ENCODE data around the gene CRHR1. TPM values are rescaled to one million over a fixed set of nuclear protein-coding genes. Genes with fewer than 3 reads are reported as not detected.

The CRHR1 gene
- polyA plus RNA-seq, 1 of the 3 experiments (the other 2 are of a cell fraction) = 0.13 TPM

- no peak overlapping the region for H3K4me3 ChIP-seq (ENCODE audit: low read depth in 2 of 2, low read length in 1 of 2)
- POLR2A ChIA-PET = no interaction called here
- no peaks in the 10 kb centered on the region for H3K9me2 ChIP-seq
- no peak overlapping the region for H3K9ac ChIP-seq
- H3K4me2 ChIP-seq = no peak overlapping the region
- no peaks in the 10 kb centered on the region for H3K9me3 ChIP-seq
- no peak for DNase-seq
- TF ChIP-seq EP300 (IDR thresholded peaks at IDR 0.05; ENCODE audit: borderline replicate concordance in 1 of 2, low read depth in 1 of 2, low read length in 1 of 2) (no peak), YY1 (IDR thresholded peaks at IDR 0.05; ENCODE audit: low read depth) (no peak), PBX3 (IDR thresholded peaks at IDR 0.05) (no peak), MXI1 (IDR thresholded peaks at IDR 0.05; ENCODE audit: low read depth, low read length) (no peak), RFX5 (IDR thresholded peaks at IDR 0.05; ENCODE audit: low read length) (no peak)
- H3K36me3 ChIP-seq (replicated peaks in 1 of 2; ENCODE audit: control insufficient read depth in 1 of 2, insufficient read depth in 2 of 2, low read length in 1 of 2) = peaks cover 0 to 2% of the 10 kb centered on the region in 2 experiments
- peaks cover 0 to under 1% of the 10 kb centered on the region in 2 experiments; a peak in 1 of 4 replicates for H3K4me1 ChIP-seq (ENCODE audit: control insufficient read depth in 1 of 2, insufficient read depth in 2 of 2, low read depth in 1 of 2, low read length in 1 of 2)
- H3F3A ChIP-seq (replicated peaks; ENCODE audit: insufficient read depth) = no peaks in the 10 kb centered on the region
- no peak overlapping the region for H3K27ac ChIP-seq (ENCODE audit: low read depth in 2 of 2, low read length in 1 of 2)
- H4K20me1 ChIP-seq (ENCODE audit: insufficient read depth) = no peaks in the 10 kb centered on the region; the same call in 1 of the 2 replicates
- H2AFZ ChIP-seq (ENCODE audit: low read depth) = no peak overlapping the region
- WGBS (ENCODE audit: low lambda C conversion rate) = 85% methylated on average over 4 of the region's 4 CpGs
- CTCF ChIA-PET = interaction anchor here (0.9 to 1.9 kb wide), 3 partner anchors 9 to 24 kb away, joined by 3 to 4 read pairs (median 3); no protein-coding TSS in a partner anchor
- H3K79me2 ChIP-seq (ENCODE audit: insufficient read depth) = no peaks in the 10 kb centered on the region
- peaks cover 18% of the 10 kb centered on the region; the same call in 1 of the 2 replicates for H3K27me3 ChIP-seq (ENCODE audit: insufficient read depth)
Observed at GRCh38 chr17:45749831-45750335, 34.2 kb upstream of the CRHR1 start.

GRCh38 chr17:45750779-45751440, 33.2 kb upstream of the CRHR1 start:
- Histone ChIP-seq H3K9me2 (no peaks in the 10 kb centered on the region), H3K9ac (no peak overlapping the region), H3K27ac (ENCODE audit: low read depth in 2 of 2, low read length in 1 of 2) (no peak overlapping the region), H4K20me1 (ENCODE audit: insufficient read depth) (no peaks in the 10 kb centered on the region; the same call in 1 of the 2 replicates), H3K4me2 (no peak overlapping the region), H2AFZ (ENCODE audit: low read depth) (no peak overlapping the region), H3K79me2 (ENCODE audit: insufficient read depth) (no peaks in the 10 kb centered on the region), H3K27me3 (ENCODE audit: insufficient read depth) (peaks cover 10% of the 10 kb centered on the region), H3K4me3 (ENCODE audit: low read depth in 2 of 2, low read length in 1 of 2) (no peak overlapping the region), H3F3A (replicated peaks; ENCODE audit: insufficient read depth) (no peaks in the 10 kb centered on the region), H3K9me3 (no peaks in the 10 kb centered on the region), H3K36me3 (replicated peaks in 1 of 2; ENCODE audit: control insufficient read depth in 1 of 2, insufficient read depth in 2 of 2, low read length in 1 of 2) (no peaks in the 10 kb centered on the region), H3K4me1 (ENCODE audit: control insufficient read depth in 1 of 2, insufficient read depth in 2 of 2, low read depth in 1 of 2, low read length in 1 of 2) (peaks cover 0 to 10% of the 10 kb centered on the region in 2 experiments; a peak in 1 of 4 replicates)
- TF ChIP-seq USF2 (IDR thresholded peaks at IDR 0.05; ENCODE audit: borderline replicate concordance, low read depth, low read length) (no peak), IRF3 (IDR thresholded peaks at IDR 0.05; ENCODE audit: low read depth, low read length) (no peak), FOXJ3 (CRISPR knock-in tag; IDR thresholded peaks at IDR 0.05) (no peak), YY1 (IDR thresholded peaks at IDR 0.05; ENCODE audit: low read depth) (no peak), SMC3 (IDR thresholded peaks at IDR 0.05; ENCODE audit: low read depth, low read length) (no peak), CHD2 (IDR thresholded peaks at IDR 0.05; ENCODE audit: low read length, partially characterized antibody) (no peak), RFX5 (IDR thresholded peaks at IDR 0.05; ENCODE audit: low read length) (no peak), RAD21 (IDR thresholded peaks at IDR 0.05; ENCODE audit: low read length) (no peak), ELF1 (IDR thresholded peaks at IDR 0.05) (no peak), ZBTB33 (IDR thresholded peaks at IDR 0.05; ENCODE audit: borderline replicate concordance, low read depth) (no peak), FOXM1 (IDR thresholded peaks at IDR 0.05; ENCODE audit: low read depth) (no peak), EP300 (IDR thresholded peaks at IDR 0.05; ENCODE audit: borderline replicate concordance in 1 of 2, low read depth in 1 of 2, low read length in 1 of 2) (no peak), JUND (IDR thresholded peaks at IDR 0.05) (no peak)
- no peak for DNase-seq
- CTCF ChIA-PET = interaction anchor here (0.9 kb wide), 1 partner anchor 23 kb away, joined by 3 read pairs; no protein-coding TSS in a partner anchor
- POLR2A ChIA-PET = no interaction called here
- 73% methylated on average over 15 of the region's 15 CpGs for WGBS (ENCODE audit: low lambda C conversion rate)

Data from SK-N-SH (cell line).